Right kidney (tissue), 1 donor: Measurements from ENCODE around the gene CST6.
"Not testable (repeated sequence)": the region's sequence is repeated elsewhere in the genome, so short reads cannot be mapped to it uniquely, and the experiment has no call there.

Source experiments
- DNase-seq: peaks from one replicate; pipeline ENCODE4 v3.0.0-alpha.2; 2016

Gene CST6

DNA sequence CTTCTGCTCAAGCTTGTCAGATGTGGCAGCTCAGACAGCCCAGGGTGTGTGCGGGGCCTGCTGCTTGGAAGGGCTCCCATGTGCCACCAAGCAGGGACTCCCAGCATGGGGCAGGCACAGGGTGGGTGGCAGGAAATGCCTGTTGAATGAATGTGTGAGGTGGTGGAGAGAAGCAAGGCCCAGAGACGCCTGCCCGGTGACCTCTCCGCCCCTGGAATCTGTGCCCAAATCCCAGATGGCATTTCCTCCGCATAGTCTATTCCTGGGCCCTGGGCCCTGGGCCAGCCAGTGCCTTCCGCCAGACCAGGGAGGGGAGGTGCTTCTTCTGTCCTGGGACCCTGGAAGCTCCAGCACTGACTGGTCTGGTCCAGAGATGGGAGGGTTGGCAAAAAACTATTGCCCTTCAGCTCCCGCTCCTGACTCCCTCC is 3.7 kb downstream of the CST6 start:
- no peak for DNase-seq

GRCh38 chr11:66015936-66016792 is 4.4 kb downstream of the CST6 start:
- no peak for DNase-seq

DNA sequence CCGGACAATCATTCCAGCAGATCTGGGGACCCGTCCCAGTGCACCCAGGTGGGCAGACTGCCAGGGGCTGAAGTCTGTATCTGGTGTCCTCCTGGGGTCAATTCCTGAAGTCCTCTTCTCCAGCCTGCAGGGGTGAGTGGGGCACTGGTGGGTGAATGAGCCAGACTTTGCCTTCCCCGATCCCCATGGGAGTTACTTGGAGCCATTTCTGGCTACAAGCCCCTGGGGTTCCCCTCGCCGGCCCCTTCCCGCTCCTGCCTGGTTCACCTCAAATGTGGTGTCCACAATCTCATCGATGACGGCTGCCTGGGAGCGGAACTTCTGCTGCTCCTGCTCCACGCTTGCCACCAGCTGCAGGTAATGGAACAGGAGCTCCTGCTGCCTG is 5.0 kb downstream of the CST6 start:
- no peak for DNase-seq

- DNase-seq, result no peak
Observed at GRCh38 chr11:66017321-66017720, 5.5 kb downstream of the CST6 start.

DNA sequence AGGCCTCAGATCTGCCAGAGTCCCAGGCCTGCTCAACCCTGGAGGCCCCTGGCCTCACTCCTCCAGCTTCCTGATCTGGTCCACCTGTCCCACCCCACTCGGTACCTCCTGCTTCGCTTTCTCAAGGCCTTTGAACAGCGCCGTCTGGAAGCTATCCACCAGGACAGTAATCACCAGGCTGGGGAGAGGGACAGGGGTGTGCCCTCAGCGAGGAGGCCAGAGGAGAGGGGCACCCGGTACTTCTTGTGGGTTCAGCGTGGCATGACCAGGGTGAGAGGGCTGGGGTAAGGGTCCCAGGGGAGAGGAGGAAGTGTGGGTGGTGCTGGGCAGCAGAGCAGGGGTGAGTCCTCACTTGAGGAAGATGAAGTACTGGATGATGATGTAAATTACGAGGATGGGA is 8.4 kb downstream of the CST6 start:
- no peak for DNase-seq

GRCh38 chr11:66020618-66021357 is 9.0 kb downstream of the CST6 start:
- DNase-seq, result no peak

DNA sequence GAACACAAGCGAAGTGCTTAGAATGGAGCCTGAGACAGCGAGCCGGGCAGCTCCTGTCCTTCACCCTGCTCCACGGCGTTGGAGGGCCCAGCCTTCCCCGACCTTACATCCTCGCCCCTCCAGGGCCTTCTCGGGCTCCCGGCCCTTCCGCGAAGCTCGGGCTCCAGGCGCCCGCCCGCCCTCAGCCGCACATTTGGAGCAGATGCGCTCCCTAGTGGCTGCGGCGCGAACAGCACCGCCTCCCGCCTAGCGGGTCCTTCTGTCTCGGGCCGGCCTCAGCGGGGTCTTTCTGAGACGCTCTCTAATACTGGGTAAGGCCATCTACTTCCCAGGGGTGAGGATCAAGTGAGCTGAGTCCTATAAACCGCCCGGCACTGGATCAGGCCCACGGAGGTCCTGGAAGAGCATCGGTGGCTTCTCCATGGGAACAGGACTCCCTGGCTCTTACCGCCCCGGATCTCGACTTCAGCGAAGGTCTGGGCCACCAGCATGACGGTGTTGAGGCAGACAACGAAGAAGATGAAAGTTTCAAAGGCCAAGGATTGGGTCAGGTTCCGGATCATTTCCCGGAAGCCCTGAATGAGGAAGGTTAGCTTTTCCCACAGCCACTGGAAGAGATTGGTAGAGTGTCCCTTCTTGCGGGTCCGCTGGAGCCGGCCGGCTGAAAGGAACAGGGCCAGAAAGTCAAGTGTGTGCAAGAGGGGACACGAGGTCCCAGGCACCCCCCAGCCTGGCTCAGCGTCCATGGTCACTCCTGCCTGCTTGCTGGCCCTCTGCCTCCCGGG is 10.8 kb downstream of the CST6 start:
- DNase-seq, result peak; percentile 78

GRCh38 chr11:66023186-66023440 is 11.3 kb downstream of the CST6 start:
- DNase-seq, result not testable (repeated sequence)

- DNase-seq, result no peak
Observed at GRCh38 chr11:66026017-66026529, 14.3 kb downstream of the CST6 start, which contains the start of gene CATSPER1. CATSPER1 (minus strand) TSS chr11:66026479; CDS start chr11:66026379, 100 bp downstream.

GRCh38 chr11:66032957-66033735 is 21.3 kb downstream of the CST6 start:
- DNase-seq, result no peak

DNA sequence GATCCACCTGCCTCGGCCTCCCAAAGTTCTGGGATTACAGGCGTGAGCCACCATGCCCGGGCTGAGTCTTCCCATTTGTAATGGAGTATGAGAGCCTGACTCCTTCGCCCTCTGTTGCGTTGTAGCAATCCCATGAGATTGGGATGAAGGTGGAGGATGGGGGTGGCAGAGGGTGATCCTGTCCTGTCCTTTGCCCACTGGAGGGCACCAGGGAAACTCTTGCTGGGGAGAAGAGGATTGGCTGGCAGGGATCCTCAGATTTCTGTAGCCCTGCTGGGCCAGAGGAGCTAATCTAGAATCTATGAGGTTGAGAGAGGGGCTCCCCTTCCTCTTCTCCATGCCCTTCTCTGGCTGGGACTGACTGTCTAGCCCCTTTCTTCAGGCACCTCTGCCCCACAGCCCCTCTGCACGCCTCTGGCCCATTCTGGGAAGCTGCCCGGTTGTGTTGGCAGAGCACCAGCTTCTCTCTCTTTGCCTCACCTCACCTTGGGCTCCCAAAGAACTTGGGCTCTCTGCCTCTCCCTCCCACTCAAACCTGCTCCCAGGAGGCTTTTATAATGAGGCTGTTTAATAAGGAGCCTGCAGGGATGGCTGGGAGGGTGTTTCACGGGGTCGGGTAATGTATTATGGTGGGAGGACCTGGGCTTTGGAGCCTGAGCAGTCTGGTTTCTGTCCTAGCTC is 24.0 kb downstream of the CST6 start:
- DNase-seq, result no peak

- DNase-seq, result no peak
Observed at GRCh38 chr11:66036334-66036710, 24.5 kb downstream of the CST6 start.

GRCh38 chr11:66037327-66037726 is 25.5 kb downstream of the CST6 start:
- DNase-seq, result no peak

GRCh38 chr11:66039765-66040164 is 28.0 kb downstream of the CST6 start:
- DNase-seq, result no peak

- DNase-seq, result no peak
Observed at GRCh38 chr11:66042227-66042995, 30.6 kb downstream of the CST6 start.

DNA sequence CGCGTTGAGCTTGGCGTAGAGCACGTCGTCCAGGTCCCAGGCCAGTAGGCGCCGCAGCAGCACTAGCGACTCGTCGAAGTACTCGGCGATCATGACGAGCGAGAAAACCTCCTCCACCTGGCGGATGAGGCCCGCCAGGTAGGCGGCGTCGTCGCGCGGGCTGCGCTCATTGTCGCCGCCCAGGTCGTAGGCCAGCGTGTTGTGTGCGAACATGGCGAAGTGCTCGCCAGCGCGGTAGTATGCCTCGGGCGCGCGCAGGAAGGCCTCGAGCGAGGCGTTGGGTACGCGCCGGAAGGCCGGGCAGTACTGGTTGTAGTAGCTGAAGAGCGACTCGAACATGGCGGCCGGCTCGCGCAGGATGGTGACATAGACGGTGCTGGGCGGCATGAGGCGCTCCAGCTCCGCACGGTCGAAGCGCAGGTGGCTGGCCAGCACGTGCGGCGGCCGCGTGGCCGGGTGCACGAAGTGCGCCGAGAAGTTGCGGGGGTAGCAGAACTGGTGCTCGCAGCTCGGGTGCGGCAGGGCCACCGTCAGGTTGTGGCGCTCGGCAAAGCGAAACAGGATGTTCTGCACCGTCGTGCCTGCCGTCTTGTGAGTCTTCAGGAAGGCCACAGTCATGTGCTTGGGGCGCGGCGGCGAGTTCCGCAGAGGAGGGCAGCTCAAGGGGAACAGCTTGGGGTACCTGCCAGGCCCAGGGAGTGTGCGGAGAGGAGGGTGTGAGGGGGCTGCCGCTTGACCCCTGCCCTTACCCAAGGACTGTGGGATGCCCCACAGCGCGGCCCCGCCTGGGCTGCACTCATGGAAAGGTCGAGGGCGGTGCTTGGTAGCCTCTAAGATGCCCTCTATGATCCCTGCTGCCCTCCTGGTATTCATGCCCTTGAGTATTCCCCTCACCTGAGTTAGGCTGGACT is 31.4 kb downstream of the CST6 start:
- DNase-seq, result no peak

- no peak for DNase-seq
Observed at GRCh38 chr11:66044757-66045156, 32.9 kb downstream of the CST6 start.

DNA sequence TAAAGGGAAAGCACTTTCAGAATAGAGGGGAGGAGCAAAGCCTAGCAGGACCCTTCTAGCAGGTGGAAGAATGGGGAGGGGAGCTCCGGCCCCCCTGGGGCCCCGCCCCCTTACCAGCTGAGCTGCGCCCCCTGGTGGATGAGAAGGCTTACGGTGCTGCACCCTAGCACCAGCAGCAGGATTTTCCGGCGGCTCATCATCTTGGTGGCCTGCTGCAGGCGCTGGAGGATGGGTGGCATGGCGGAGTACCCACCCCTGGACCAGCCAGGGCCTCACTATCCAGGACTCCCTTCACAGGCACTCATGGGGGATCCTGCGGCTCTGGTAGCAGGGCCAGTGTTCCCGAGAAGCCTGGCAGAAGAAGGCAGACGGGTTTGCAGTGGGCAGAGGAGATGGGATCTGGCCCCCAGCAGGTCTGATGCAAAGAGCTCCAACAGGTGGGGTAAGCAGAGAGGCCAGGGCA is 33.4 kb downstream of the CST6 start:
- peak; percentile 67 for DNase-seq

GRCh38 chr11:66046901-66047300 is 35.1 kb downstream of the CST6 start:
- DNase-seq, result no peak
